GM18508 (cell line): ENCODE results near the gene KCNH8.

Experiments
- ATAC-seq: cut with Tn5 transposase; IDR thresholded peaks from one replicate; pipeline ENCODE4 v1.9.1; 2021; ENCODE audit warnings: moderate number of reproducible peaks; ENCODE audit not compliant: insufficient read depth, unreplicated experiment

KCNH8 gene

DNA sequence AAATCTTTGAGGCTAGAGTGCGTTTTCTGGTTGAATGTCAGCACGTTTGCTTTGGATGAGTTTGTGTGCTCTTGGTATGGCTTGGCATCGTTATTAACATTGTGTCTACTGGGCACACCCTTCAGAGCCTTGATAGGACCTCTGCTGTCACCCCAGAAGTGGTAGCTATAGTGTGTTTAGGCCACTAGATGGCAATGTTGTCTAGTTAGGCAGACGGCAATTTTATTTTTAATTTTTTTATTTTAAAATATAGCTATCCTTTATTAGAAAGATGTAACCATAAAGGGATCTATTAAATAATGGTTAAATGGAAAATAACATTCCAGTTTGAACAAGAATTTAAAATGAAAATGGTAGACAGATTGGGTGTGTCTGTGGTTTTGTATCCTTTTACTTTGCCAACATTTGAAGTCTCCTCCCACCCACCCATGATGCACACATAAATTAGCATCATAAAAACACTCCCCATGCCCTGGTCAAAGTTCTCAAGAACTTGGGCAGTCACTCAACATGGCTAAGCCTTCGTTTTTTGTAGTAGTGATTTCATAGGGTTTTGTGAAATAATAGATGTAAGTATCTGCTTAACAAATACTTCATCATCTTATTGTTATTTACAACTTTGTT lies 200.7 kb downstream of the KCNH8 start:
- ATAC-seq, result no peak

DNA sequence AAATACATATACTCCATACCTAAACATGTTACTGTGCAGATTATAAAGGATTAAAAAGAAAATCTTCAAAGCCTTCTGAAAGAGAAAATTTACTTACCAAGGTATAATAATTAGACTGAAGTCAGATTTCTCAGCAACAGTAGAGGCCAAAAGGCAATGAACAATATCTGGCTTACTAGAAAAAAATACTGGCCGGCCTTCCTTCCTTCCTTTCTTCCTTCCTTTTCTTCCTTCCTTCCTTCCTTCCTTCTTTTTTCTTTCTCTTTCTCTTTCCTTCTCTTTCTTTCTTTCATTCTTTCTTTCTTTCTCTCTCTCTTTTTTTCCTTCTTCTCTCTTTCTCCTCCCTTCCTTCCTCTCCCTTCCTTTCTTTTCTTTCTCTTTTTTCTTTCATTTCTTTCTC lies 209.6 kb downstream of the KCNH8 start:
- no peak for ATAC-seq

DNA sequence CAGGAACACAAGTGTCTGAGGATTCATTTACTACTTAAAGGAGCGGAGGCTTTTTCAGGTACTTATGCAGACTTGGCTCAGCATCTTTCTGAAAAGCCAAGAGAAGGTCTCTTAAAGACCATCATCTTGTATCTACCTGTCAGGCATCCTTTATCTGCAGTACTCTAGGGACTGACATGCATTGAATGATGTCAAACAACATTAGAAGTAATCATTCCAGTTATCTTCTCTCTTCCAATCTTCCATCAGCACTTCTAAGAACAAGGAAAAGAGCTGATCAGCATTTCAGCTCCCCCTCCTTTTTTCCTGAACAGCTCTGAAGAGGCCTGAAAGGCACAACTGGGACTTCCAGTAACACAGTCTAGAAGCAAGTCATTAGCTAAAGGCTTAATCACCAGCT lies 214.8 kb downstream of the KCNH8 start:
- no peak for ATAC-seq

DNA sequence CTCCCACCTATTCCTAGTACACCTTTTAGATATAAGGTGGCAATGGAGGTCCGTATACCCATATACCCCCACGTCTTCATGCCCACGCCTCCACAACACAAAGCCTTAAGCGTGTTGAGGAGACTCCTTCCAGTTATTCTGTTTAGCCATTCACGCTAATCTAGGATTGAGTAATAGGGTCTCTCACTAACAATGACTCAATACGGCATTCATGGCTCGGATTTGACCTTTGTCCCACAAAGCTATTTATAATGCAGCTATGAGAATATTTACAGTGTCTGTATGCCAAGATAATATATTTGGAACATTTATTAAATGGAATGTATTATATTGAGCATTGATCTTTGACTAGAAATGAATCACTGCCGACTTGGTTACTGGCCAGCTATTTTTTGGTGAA lies 215.8 kb downstream of the KCNH8 start:
- ATAC-seq, result no peak

DNA sequence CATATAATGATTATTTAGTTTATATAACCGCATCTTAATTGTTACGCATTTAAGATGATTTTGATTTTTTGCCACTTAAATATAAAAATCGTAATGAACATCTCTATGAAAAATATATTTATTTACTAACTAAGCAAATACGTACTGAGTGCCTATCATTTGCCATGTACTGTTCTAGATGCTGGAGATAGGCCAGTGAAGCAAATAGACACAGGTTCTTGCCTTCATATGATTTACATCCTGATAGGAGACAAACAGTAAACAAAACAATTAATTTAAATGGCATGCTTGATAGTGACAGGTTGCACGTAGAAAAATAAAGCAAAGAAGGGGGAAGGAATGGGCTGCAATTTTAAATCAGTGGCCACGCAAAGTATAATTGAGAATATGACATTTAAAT lies 217.2 kb downstream of the KCNH8 start:
- no peak for ATAC-seq

DNA sequence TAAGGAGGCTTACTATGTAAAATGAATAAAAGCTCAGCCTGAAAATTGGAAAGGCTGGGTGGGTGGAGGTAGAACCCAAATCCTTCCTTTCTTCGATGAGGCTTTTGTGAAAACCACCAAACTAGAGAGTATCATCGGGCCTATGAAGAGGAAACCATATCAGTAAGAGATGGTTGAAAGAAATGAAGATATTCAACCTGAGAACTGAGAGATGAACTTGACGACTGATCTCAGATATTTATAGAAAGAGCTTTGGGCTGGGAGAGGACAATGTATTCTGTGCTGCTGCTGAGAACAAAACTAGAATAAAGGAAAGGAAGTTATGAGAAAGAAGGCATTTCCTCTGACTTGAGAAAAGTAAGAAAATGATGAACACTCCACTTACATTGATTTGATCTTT lies 236.6 kb downstream of the KCNH8 start:
- ATAC-seq, result no peak

DNA sequence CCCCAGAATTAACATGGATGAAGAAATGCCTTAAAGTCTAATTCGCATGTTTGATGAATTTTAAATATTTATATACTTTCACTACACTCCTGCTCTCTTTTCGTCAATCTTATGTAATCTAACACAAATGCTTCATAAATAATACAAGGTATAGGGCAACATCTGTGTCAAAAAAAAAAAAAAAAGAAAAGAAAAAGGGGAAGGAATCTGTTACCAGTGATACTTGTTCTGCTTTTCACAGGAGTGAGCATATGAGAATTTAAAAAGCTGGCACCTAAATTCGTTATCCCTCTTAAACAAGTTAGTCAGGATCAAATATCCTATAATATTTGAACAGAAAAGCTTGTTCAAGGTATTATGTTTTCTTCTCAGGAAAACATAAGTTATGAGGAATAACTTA lies 243.8 kb downstream of the KCNH8 start:
- ATAC-seq, result no peak

DNA sequence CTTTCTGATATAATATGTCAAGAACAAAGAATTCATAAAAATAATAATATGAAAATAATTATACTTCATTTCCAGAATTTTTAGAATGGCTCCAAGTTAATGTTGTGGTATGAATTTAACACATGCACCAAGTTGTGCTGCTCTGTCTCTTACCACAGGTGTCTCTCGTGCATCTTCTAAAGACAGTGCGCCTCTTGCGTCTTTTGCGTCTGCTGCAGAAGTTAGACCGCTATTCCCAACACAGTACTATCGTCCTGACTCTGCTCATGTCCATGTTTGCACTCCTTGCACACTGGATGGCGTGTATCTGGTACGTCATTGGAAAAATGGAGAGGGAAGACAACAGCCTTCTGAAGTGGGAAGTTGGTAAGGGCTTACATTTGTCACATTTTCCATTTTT lies 246.6 kb downstream of the KCNH8 start:
- no peak for ATAC-seq

DNA sequence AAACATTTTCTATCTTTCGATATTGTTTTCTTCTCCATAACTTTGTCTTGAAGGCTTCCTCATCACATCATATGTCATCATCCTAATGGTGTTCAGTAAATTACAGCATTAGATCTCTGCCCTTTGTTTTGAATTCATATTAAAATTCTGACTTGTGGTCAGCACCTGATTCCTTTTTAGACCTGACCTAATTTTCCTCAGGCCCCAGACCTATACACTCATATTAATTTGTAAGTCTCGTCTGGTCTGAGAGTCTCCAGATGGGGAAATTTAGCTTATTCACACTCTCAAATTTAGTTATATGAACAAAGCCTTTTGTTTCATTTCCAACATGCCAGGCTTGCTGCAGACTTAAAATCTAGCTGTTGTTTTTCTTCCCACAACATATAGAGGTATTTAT lies 248.4 kb downstream of the KCNH8 start:
- no peak for ATAC-seq

DNA sequence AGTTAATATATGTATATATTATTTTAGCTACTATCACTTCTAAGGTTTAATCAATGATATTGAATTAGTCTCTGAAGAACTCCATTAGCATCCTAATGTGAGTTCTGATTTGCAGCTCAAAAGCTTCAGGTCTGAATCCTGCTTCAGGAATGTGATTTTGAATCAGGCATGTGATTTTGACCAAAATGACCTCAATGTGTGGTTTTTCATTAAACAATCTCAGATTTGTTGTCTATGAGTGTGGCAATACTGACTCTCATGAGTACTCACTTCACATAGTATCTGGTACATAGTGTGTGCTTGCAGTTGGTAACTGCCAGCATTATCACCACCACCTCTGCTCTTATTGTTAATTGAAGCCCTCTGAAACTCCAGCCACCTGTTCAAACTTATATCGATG lies 251.0 kb downstream of the KCNH8 start:
- no peak for ATAC-seq

DNA sequence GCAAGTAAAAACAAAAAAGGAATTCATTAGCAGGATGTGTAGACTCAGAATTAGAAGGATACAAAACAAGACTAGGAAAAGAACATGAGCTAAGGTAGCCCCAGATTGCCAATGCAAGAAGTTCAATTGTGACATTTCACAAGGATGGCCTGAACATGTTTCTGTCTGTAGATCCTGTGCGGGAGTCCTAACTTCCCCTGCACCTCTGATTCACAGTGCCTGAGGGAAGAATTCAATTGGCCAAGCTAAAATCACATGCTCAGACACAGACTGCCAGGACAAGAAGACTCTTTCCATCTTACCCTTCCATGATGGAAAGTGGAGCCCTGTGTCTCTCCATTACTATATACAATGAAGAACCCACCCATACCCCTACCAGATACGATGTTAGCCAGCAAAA lies 251.5 kb downstream of the KCNH8 start:
- no peak for ATAC-seq

DNA sequence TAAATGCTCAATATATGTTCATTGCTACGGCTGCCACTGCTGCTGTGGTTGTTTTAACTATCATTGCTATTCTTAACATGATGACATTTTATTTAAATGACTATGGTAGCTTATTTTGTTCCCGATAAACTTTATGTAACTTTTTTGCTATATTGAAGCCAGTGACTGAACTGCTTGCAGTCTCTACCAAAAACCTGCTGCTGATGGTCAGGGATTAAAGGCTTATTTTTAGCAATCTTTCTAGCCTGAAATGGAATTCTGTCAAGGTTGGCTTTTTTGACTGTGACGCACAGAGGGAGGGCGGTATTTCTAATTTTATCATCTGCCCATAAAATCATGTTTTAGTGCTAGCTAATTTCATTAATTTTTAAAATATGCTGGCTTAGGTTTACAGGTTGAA lies 271.8 kb downstream of the KCNH8 start:
- ATAC-seq, result no peak

DNA sequence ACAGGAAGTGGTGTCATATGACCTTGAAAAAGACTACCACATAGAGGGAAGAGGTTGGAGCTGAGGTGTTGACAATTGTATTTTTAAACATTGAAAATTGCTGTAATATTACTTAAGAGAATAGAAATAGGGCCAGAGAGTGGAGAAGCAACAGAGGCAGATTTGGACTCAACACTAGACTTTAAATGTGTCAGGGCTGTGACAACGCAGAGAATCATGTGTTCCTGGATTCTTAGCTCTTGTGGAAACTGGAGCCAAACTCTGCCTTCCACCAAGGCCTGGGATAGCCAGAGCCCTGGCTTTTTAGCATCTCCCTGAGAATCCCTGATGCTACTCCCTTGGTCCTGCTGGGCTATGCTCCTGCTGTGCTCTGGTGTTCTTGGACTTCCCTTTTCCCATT lies 277.5 kb downstream of the KCNH8 start:
- ATAC-seq, result no peak

DNA sequence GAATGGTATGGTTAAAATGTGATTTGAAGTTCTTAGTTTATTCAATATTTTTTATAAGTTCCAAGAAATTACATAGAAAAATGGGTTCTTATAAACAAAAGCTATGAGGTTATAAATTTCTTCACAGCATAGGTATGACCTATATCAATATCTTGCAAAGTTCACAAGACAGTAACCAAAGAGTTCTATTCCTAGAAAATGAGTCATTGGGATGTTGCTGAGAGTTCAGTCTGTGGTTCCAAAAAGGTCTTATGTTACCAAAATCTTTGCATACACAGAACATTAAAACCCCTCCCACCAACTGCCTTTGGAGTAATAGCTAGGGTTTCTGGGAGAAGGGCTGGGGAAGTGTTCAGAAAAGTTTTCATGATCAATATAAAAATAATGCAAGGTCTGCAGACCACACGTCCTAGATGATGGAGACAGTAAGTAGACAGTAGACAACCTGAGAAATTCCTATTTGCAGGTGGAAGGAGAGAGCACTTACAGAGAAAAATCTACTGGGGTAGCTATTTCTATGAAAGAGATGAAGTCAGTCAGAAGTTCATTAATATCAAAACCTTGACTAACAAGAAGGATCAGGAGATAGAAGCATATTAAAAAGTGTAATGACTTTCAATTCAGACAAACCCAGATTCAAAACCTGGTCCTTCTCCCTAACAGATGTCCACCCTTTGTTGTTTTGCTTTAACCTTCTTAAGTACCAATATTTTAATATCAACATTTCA lies 279.3 kb downstream of the KCNH8 start:
- no peak for ATAC-seq

DNA sequence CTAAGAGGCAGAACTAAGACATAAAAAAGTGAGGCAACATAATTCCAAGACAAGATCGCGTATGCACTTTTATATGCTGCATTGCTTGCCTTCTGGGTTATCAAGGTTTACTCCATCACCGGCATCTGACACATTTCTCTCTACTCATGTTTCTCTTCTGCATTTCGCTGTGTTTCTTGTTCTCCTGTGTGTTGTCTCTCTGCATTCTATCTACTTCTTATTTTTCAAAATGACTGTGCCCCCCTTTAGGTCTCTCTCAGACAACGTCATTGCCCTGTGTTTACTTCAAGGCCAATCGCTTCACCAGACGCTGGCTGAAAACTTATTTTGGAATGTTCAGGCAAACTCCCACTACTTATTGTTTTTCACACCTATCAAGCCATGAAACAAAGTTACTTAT lies 280.4 kb downstream of the KCNH8 start:
- ATAC-seq, result no peak

DNA sequence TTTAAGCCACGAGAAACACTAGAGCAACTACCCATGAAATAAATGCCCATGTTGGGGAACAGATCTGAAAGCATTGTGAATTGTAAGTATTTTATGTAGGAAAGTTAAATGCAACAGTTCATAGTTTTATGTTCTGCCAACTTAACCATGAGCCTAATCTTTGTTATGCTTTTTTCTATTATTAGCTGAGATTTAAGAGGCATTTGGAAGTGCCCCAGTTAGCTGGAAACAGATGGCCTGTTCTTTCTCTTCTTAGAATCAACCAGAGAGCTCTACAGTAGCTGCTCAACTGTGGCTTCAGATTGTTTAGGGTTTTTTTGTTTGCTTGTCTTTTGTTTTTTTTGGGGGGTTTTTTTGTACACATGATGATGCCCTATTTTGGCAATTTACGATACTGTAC lies 284.4 kb downstream of the KCNH8 start:
- ATAC-seq, result no peak

DNA sequence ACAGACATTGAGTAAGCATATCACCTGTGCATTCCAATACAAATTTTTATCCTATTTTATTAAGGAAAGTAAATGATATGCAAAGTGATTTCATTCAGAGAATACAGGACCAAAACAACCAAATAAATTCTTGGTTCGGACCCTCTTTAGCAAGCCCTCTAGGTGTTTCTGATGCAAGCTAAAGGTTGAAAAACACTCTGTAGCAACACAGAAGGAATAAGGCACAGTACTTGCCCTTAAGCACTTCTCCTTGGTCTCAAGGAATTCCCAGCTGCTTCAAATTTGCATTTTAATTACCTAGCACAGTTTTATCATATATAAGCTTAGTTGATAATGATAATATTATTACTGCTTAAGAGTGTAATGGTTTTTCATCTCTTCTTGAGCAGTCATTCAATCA lies 288.4 kb downstream of the KCNH8 start:
- ATAC-seq, result no peak

DNA sequence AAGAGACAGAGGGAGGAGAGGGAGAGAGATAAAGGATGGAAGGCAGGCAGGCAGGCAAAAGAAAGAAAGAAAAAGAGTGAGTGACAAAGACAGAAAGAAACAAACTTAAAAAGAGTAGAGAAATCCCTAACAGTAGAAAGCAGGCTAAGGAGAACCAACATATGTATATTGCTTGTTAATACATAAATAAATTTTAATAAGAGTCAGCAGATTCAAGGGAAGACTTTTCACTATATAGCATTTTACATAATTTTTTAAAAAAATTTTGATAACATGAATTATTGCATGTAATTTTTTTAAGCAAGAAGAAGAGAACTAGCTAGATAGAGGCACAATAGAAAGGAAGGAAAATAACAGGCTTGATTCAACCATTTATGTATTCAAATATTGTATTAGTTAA lies 291.6 kb downstream of the KCNH8 start:
- ATAC-seq, result no peak

DNA sequence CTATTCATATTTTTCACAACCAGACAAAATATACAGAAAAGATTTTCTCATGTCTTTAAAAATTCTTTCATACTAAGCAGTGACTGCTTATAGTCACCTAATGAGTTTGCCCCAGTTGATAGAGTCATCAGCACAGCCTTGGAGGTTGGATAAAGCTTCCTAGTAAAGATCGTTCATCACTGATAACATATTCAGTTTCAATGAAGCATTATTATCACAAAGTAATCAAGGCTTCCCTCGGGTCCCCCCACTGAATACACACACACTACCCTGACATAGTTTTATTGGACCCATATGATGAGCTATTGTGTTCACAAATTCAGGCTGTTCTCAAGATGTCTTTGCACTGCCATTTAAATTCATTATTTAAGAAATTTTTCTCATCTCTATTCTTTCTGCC lies 297.8 kb downstream of the KCNH8 start:
- no peak for ATAC-seq

DNA sequence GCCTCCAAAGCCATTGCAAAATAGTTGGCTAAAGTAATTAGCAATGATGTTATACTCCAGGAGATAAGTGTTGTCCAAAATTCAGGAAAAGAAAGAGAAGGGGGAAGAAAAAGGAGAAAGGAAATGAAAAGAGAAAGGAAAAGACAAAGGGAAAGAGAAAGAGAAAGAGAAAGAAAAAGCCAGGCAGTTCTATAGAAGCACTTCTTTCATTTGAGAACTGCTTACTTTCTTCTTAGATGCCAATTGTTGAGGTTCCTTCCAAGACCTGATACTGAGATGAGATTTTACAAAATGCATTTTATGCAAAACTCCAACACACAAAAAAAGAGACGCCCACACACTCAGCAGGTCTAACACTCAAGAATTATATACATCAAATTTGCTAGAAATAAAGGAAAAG lies 298.4 kb downstream of the KCNH8 start:
- ATAC-seq, result no peak

DNA sequence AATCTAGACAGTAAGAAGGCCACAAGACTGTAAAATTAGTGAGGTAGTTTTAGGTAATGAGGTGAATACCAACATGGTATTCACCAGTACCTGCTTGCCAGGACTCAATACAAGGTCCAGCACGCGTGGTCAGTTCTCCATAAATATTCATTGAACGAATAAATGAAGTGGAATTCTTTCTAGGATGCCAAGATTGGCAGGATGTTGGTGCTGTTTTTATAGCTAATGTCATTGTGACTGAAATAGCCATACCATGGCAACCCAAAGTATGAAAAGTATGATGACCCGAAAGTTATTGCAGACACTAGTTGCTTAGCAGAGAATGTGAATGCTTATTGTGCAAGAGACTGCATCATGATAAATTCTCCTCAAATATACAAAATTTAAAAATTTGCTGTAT lies 307.2 kb downstream of the KCNH8 start:
- no peak for ATAC-seq

DNA sequence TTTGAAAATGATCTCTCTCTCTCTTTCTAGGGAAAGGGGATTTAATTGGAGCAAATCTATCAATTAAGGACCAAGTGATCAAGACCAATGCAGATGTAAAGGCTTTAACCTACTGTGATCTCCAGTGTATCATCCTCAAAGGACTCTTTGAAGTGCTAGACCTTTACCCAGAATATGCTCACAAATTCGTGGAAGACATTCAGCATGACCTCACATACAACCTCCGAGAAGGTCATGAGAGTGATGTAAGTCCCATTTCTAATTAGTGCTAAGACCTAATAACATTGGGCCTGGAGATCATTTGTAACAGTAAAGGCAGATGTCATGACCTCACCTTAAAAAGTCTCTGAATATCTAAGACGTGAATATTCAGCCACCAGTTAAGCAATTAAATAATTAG lies 308.4 kb downstream of the KCNH8 start:
- no peak for ATAC-seq
